Right lobe of liver (tissue), 4 donors: ENCODE results near the gene TEDC1.

Experiments
- POLR2A ChIP-seq: fragments of 450-650 bp; IDR thresholded peaks from one replicate; pipeline ENCODE4 v1.6.1; 2017; ENCODE audit warnings: antibody characterized with exemption, mild to moderate bottlenecking
- TF ChIP-seq, protein P1 (sequence below), 4 donors: fragments of 200-600 bp in 3 of 4; fragments of 450-650 bp in 1 of 4; IDR thresholded peaks; one replicate each; pipeline versions ENCODE4 v1.5.1 to v1.8.0; 2016 to 2022; ENCODE audit warnings: antibody characterized with exemption in 4 of 4, mild to moderate bottlenecking in 2 of 4
- donor health status: DM: no; HTN: no; CAD: no.
- donor health status: DM: no; HTN: no; CAD: no.
- donor health status: DM: no; HTN: yes; CAD: no.

DNA sequence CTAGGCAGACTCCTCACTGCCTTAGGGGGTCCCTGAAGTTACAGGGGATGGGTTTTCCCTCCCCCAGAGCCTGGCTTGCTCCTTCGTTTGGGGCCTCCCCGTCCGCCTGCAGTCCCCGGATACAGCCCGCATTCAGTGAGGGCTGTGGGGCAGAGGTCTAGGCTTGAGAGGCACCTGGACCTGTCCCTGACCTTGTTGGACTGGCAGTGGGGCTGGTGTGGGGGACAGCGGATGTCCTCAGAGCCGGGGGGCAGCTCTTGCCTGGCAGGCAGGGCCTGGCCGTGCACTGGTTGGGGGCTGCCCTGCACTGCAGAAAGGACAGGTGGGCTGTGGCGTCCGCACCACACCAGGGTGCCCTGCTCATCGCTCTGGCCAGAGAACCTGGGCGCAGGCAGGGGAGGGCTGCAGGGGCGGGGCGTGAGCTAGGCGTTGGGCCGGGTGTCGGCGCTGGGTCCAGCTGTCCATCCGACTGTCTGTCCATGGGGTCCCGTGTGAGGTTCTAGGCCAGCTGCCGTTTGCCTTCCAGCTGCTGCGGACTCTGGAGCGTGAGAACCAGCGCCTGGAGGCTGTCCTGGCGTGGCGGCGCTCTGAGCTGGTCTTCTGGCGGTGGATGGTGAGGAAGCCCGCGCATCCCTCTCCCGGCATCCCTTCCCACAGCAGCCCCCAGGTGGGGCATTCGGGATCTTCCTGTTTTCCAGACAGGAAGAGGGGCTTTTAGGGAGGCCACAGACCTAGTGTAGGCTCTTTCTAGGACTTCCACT is 6.0 kb downstream of the TEDC1 start:
- TF ChIP-seq, protein P1, sequence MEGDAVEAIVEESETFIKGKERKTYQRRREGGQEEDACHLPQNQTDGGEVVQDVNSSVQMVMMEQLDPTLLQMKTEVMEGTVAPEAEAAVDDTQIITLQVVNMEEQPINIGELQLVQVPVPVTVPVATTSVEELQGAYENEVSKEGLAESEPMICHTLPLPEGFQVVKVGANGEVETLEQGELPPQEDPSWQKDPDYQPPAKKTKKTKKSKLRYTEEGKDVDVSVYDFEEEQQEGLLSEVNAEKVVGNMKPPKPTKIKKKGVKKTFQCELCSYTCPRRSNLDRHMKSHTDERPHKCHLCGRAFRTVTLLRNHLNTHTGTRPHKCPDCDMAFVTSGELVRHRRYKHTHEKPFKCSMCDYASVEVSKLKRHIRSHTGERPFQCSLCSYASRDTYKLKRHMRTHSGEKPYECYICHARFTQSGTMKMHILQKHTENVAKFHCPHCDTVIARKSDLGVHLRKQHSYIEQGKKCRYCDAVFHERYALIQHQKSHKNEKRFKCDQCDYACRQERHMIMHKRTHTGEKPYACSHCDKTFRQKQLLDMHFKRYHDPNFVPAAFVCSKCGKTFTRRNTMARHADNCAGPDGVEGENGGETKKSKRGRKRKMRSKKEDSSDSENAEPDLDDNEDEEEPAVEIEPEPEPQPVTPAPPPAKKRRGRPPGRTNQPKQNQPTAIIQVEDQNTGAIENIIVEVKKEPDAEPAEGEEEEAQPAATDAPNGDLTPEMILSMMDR (IDR thresholded peaks at IDR 0.05): no peak
- TF ChIP-seq POLR2A: no peak
